ENCODE results near the gene MUSK. TPM values are rescaled to one million over a fixed set of nuclear protein-coding genes. Genes with fewer than 3 reads are reported as not detected.

MUSK gene
- total RNA-seq, 3 donors from 2014 or later, result 0.32 TPM; not detected in 2

DNA sequence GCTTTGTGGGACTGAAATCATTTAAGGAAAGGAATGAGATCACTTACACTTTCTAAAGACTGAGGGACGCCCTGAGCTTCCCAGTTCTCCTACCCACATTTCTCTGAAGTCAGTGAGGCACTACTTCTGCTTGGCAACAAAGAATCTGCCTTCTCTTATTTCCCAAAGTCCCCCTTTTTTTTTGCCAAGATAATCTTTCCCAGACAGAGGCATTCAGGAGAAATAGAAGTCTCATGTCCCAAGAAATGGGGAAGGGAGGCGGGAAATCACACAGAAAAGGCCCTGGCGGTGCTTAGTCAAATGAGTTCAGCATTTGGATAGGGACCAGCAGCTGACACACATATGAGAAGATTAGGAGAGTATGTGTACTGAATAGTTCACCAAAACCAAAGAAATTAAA lies 159.7 kb downstream of the MUSK start:
- Histone ChIP-seq H3K4me1 (no peaks in the 10 kb centered on the region), H3K27me3 (no peaks in the 10 kb centered on the region), H3K27ac (peak overlapping the region; percentile 25 to 75), H3K9me3 (no peaks in the 10 kb centered on the region), H3K4me3 (no peak overlapping the region), H3K36me3 (no peaks in the 10 kb centered on the region)
- no peak for DNase-seq (ENCODE audit: low spot score in 2 of 2)
- TF ChIP-seq, protein P1, sequence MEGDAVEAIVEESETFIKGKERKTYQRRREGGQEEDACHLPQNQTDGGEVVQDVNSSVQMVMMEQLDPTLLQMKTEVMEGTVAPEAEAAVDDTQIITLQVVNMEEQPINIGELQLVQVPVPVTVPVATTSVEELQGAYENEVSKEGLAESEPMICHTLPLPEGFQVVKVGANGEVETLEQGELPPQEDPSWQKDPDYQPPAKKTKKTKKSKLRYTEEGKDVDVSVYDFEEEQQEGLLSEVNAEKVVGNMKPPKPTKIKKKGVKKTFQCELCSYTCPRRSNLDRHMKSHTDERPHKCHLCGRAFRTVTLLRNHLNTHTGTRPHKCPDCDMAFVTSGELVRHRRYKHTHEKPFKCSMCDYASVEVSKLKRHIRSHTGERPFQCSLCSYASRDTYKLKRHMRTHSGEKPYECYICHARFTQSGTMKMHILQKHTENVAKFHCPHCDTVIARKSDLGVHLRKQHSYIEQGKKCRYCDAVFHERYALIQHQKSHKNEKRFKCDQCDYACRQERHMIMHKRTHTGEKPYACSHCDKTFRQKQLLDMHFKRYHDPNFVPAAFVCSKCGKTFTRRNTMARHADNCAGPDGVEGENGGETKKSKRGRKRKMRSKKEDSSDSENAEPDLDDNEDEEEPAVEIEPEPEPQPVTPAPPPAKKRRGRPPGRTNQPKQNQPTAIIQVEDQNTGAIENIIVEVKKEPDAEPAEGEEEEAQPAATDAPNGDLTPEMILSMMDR (IDR thresholded peaks at IDR 0.05), result no peak
- TF ChIP-seq POLR2A (IDR thresholded peaks at IDR 0.05) (no peak), POLR2AphosphoS5 (IDR thresholded peaks at IDR 0.05) (no peak)
- intact Hi-C loops (cut with DNase I; ENCODE audit: low total_unique reads), result no loop called here

DNA sequence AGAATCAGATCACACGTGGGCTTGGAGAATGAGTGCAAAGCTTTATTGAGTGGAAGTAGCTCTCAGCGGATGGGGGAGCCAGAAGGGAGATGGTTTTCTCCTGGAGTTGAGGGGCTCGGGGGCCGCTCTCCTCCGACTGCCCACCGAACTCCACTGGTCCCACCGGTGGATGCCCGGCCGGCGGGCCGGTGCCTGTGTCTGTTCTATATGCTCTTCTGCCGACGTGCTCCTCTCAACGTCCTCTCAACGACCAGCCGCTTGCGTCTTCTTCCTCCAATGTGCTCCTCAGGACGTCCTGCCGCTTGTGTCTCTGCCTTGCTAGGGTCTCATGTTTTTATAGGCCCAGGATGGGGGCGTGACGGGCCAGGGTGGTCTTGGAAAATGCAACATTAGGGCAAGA lies 161.9 kb downstream of the MUSK start:
- TF ChIP-seq, protein P1 (IDR thresholded peaks at IDR 0.05), result no peak
- TF ChIP-seq POLR2AphosphoS5 (IDR thresholded peaks at IDR 0.05), result no peak
- Histone ChIP-seq H3K27me3 (no peaks in the 10 kb centered on the region), H3K4me3 (no peak overlapping the region), H3K9me3 (no peaks in the 10 kb centered on the region), H3K36me3 (no peaks in the 10 kb centered on the region), H3K27ac (no peak overlapping the region), H3K4me1 (no peaks in the 10 kb centered on the region)
- intact Hi-C loops (cut with DNase I; ENCODE audit: low total_unique reads), result no loop called here
- no peak for DNase-seq (ENCODE audit: low spot score in 2 of 2)

DNA sequence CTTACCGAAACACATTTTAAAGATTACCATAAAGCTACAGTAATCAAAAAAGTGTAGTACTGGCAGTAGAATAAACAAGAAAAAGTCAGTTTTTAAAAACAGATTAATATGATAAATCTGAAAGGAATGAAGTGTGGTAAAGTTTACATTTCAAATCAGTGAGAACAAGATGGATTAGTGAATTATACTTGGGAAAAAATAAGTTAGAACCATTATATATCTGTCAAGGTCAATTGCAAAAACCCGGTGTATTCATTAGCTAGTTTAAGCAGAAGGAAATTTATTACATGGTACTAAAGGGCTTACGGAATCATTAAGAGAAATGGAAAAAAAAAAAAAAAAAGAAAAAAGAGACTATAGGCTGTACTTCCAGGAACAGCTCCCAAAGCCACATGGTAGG lies 164.3 kb downstream of the MUSK start:
- intact Hi-C loops (cut with DNase I; ENCODE audit: low total_unique reads), result no loop called here
- H3K9me3 ChIP-seq, result no peaks in the 10 kb centered on the region
- DNase-seq (ENCODE audit: low spot score in 2 of 2), result no peak
- H3K27me3 ChIP-seq, result no peaks in the 10 kb centered on the region
- H3K4me3 ChIP-seq, result no peak overlapping the region
- H3K36me3 ChIP-seq, result no peaks in the 10 kb centered on the region
- no peaks in the 10 kb centered on the region for H3K4me1 ChIP-seq
- no peak for TF ChIP-seq POLR2A (IDR thresholded peaks at IDR 0.05)
- TF ChIP-seq, protein P1 (IDR thresholded peaks at IDR 0.05), result no peak
- no peak for TF ChIP-seq POLR2AphosphoS5 (IDR thresholded peaks at IDR 0.05)
- H3K27ac ChIP-seq, result no peak overlapping the region

DNA sequence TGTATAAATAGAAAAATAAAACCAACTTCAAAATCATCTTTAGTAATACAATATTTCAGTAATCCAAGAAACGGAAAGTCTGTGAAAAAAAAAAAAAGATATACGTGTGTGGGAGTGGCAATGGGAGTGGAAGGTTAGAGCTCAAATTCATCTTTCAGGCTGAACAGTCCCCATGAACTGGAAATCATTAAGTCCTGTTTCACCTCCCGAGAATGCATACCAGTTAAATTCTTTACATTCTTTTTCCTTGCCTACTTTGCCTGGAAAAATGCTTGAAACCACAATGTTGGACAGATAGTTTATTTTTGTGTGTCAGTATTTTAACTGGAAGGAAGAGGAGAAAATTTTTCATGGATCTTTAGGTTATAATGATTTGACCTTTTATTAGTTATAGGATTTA lies 166.8 kb downstream of the MUSK start:
- H3K4me1 ChIP-seq, result no peaks in the 10 kb centered on the region
- no peak for DNase-seq (ENCODE audit: low spot score in 2 of 2)
- no peaks in the 10 kb centered on the region for H3K27me3 ChIP-seq
- H3K9me3 ChIP-seq, result no peaks in the 10 kb centered on the region
- H3K36me3 ChIP-seq, result no peaks in the 10 kb centered on the region
- intact Hi-C loops (cut with DNase I; ENCODE audit: low total_unique reads), result no loop called here
- H3K27ac ChIP-seq, result no peak overlapping the region
- H3K4me3 ChIP-seq, result no peak overlapping the region
- no peak for TF ChIP-seq POLR2A (IDR thresholded peaks at IDR 0.05)
- TF ChIP-seq POLR2AphosphoS5 (IDR thresholded peaks at IDR 0.05), result no peak
- TF ChIP-seq, protein P1 (IDR thresholded peaks at IDR 0.05), result no peak

DNA sequence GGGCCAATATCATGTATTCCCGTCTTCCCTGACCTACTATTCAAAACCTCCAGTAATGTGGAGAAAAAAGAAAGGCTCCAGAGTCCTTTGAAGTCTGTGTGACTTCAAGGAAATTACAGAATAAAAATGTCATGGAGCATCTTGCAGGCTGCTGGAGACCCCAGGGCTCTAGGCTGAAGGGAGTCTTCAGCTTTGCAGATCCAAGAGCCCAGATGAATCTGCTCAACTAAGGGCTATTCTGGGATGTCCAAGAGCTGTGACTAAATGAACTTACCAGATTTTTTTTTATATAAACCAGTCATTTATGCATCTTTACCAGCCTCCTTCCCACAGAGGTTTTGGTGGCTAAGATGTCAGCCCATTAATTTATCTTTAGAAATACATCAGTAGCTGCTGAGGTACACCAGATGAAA lies 167.3 kb downstream of the MUSK start:
- TF ChIP-seq POLR2AphosphoS5 (IDR thresholded peaks at IDR 0.05) (no peak), POLR2A (IDR thresholded peaks at IDR 0.05) (no peak)
- TF ChIP-seq, protein P1 (IDR thresholded peaks at IDR 0.05), result no peak
- DNase-seq (ENCODE audit: low spot score in 2 of 2), result no peak
- intact Hi-C loops (cut with DNase I; ENCODE audit: low total_unique reads), result no loop called here
- no peaks in the 10 kb centered on the region for H3K27me3 ChIP-seq
- H3K9me3 ChIP-seq, result no peaks in the 10 kb centered on the region
- H3K36me3 ChIP-seq, result no peaks in the 10 kb centered on the region
- H3K4me3 ChIP-seq, result no peak overlapping the region
- H3K27ac ChIP-seq, result no peak overlapping the region
- H3K4me1 ChIP-seq, result no peaks in the 10 kb centered on the region
